ENCODE measurements around the gene IMPG2.
"Not testable (repeated sequence)": the region's sequence is repeated elsewhere in the genome, so short reads cannot be mapped to it uniquely, and the experiment has no call there.

The IMPG2 gene

DNA sequence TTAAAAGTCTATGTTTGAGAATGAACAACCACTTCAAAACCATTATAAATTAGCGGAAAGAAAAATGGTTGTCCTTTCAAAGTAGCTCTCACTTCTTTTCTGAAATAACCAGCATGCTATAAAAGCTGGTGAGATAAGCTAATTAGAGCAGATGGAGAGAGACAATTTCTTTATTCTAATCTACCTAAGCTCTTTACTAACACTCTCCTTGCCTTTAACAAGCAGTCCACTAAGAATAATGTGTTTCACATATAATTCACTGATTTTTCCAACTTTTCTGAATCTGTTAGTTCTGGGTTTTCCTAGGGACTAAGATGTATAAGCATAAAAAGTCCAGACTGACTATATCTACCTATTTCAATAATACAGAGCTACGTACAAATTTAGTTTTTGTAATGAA lies at the start of gene IMPG2:
TSS of gene IMPG2 (minus strand) at position 101 of the 400 bp plus-strand sequence. CDS start 203 bp downstream, outside the sequence.
- DNase-seq: no peak

DNA sequence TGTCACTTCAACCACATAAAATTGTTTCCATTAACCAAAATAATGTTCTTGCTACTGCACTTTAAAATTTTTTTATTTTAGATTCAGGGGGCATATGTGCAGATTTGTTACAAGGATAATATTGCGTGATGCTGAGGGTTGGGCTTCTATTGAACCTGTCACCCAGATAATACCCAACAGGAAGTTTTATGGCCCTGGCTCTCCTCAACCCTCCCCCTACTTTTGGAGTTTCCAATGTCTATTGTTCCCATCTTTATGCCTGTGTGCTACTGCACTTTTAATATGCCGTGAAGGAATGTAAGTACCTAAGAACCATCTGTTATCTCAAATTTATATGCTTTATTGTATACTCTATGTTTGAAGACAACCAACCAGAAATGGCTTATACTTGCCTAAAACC lies 42.0 kb upstream of the IMPG2 start:
- DNase-seq: no peak

DNA sequence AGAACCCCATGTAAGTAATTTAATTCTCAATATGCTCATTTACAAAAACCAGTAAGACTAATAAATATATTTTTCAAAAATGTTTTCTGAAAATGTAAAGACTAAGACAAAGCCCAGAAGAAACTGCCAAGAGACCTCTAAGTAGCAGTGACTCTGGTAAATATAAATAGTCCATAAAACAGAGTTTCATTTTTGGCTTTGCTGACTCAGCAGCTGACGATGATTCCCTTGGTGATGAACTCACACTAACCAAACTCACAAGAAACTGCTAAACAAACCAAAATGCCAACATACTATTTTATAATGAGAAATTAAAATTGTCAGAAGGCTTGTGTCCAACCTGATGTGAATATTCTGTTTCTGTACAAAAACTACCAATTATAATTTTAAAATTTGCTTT lies 31.5 kb upstream of the IMPG2 start:
- DNase-seq: no peak

DNA sequence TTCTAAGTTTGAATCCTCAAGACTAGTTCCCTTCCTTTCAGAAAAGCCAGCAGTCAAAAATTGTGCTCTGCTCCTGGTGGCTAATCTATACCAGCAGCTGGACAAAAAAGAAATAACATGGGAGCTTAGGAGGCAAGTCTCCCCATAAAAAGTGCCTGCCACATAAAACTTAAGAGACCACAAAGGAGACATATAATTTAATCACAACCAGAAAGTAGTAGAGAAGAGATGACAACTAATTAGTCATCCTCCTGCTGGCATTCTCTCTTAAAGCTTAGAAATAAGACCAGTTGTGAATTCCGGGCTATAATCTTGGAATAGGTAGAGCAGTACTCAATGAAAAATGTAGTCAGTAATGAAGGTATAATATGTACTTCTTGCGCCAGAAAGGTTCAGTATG lies 20.2 kb upstream of the IMPG2 start:
- no peak for DNase-seq

DNA sequence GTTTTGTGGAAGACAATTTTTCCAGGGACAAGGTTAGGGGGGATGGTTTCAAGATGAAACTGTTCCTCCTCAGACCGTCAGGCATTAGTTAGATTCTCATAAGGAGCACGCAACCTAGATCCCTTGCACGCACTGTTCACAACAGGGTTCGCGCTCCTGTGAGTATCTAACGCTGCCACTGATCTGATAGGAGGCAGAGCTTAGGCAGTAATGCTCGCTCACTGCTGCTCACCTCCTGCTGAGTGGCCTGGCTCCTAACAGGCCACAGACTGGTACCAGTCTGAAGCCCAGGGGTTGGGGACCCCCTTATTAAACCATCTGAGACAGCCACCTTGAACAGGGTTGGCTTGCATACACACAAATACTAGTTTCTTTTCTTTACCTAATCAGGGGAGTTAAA lies 13.5 kb upstream of the IMPG2 start:
- DNase-seq: no peak

DNA sequence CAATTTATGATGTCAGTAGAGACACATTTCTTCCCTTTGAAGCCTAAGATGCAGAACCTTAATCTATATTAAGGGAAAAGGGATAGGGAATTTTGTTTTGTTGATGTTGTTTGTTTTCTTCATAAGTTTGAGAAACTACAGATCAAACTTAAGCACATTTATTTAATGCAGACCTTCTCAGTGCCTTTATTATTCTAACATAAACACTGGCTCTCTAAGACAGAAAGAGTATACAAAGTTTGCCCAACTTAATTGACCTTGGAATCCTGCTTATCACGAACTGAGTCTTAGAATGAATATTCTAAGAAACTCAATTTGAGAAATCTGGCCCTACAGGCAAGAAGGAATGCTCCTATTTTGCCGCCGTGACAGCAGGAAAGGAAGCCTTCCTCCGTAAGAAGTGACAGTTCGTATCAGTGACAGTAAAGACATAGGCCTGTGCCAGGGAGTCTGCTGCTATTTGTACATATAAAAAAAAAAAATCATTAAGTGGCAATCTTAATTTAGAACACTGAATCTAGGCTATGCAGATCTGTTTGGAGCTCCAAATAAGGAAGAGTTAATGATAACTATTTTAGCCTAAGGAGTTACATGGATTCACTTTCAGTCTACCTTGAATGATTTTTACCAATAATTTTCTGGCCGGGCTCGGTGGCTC lies 8.8 kb upstream of the IMPG2 start:
- DNase-seq: no peak

DNA sequence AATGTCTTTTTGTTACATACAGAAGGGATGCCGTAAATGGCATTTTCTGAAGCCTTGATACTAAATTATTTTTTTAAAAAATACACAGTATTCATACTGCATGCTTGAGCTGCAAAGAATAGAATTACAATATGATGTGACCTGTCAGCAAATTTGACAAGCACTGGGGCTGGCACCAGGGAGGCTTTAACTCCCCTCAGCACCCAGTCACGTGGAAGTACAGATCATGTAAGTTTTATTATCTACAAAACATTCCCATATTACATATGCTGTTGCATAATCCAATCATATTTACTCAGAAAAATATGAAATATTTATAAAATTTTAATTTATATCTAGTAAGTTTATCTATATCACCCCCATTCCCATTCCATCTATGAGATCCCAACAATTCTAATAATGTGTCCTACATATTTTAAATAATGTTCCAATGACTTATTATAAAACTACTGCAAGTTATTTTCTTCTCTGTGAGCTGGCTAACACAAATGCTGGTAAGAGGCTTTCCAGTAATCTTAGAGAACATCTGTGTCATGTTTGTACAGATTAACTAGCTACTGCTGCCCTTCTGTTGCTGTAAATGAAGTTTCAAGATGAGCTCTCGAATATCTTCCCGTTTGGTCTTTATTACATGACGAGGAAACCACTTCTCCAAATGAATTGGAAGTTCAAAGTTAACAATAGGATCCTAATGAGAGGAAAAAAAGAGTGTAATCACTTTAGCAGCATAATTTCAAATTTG lies 5.2 kb upstream of the IMPG2 start:
- DNase-seq: no peak

DNA sequence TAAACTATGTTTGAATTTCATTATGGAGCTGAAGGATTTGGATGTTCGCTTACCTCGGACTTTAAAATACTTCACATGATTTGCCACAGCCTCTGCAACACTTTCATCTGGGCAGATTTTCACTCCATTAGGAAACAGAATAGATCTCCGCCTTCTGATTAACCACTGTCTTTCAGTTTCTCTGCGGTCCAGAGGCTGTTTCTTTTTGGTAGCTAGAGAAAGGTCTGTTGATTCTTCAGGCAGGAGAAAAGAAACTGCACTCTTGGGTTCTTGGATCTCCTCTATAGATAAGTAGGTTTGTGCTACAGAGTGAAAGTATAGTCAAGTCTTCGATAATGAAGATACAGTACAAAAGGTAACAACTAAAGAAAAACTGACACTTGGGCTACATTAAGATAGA lies 844 bp downstream of the IMPG2 start:
- DNase-seq: no peak

DNA sequence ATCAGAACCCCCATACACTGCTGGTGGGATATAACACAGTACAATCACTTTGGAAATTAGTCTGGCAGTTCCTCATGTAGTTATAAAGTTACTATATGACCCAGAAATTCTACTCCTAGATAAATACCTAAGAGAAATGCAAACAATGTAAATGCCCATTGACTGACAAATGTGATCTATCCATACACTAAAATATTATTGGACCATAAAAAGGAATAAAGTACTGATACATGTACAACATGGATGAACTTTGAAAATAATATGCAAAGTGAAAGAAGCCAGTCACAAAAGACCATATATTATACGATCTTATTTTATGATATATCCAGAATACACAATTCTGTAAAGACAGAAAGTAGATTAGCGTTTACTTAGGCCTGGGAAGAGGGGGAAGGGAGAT lies 7.8 kb downstream of the IMPG2 start:
- no peak for DNase-seq

DNA sequence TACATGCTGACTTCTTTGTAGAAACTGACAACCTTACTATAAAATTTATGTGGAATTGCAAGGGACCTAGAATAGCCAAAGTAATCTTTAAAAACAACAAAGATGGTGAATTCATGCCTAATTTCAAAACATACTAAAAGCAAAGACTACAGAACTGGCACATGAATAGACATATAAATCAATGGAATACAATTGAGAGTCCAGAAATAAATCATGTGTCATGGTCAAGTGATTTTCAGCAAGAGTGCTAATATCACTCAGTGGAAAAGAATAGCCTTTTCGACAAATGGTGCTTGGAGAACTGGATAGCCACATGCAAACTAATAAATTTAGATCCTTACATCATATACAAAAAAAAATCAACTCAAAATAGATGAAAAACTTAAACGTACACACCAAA lies 8.7 kb downstream of the IMPG2 start:
- no peak for DNase-seq

DNA sequence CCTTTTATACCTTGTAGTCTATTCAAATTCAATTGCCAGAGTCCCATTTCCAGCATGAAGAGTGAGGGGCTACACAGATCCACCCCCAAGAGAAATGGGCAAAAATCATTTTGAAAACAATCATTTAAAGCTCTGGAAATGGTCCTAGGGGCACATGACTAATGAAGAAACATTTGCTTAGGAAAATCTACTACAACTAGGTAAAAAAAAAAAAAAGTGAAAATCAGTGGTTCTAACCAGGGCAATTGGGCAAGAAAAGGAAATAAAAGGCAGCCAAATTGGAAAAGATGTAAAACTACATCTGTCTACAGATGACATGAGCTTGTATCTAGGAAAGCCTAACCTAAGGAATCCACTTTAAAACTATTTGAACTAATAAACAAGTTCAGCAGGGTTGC lies 9.4 kb downstream of the IMPG2 start:
- DNase-seq: no peak

DNA sequence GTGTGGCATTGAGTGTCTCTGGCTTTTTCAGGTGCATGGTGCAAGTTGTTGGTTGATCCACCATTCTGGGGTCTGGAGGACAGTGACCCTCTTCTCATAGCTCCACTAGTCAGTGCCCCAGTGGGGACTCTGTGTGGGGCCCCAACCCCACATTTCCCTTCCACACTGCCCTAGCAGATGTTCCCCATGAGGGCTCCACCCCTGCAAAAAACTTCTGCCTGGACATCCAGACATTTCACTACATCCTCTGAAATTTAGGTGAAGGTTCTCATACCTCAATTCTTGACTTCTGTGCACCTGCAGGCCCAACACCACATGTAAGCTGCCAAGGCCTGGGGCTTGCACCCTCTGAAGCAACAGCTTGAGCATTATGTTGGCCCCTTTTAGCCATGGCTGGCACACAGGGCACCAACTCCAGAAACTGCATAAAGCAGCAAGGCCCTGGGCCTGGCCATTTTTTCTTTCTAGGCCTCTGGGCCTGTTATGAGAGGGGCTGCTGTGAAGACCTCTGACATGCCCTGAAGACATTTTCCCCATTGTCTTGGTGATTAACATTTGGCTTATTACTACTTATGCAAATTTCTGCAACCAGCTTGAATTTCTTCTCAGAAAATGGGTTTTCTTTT lies 12.1 kb downstream of the IMPG2 start:
- DNase-seq: not testable (repeated sequence)

DNA sequence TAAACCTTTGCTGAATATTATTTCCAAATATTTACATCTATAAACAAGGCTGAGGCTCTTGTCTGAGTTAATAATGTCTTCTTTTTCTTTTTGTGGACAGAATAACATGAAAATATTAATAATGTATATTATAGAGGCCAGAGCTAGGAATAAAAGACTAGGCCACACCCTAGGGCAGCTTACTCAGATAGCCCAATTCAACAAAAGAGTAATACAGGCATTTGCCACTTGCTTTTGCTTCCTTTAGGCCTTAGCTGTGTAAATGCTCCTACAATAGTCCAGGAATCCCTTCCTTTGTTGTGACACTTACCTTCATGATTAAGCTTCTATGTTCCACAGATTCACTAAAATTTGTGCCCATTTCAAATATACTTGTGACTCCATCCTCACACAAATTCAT lies 16.5 kb downstream of the IMPG2 start:
- DNase-seq: no peak

DNA sequence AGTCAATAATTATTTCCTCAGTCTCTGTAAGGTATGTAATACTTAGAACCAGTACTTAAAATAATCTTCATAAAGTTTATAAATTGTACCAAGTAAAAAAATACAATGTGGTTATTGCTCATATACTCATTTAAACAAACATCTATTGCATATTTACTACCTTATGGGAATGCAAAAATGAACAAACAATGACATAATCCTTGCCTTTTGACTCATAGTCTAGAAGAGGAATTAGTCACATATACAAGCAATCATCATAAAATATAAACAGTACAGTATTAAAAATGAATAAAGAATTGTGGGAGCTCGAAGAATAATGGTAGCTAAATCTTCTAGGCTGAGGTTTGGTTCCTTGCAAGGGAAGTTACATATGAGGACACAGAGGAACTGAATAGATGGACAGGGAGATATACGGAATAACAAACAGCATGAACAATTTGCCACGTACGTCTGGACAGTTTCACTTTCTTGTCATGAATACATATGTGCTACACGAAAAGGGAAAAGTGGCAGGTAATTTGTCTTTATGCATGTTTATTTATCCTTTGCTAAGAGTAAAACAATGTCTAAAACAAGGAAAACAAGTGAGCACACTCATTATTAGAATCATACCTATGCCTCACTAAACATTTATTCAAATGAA lies 17.2 kb downstream of the IMPG2 start:
- DNase-seq: no peak

DNA sequence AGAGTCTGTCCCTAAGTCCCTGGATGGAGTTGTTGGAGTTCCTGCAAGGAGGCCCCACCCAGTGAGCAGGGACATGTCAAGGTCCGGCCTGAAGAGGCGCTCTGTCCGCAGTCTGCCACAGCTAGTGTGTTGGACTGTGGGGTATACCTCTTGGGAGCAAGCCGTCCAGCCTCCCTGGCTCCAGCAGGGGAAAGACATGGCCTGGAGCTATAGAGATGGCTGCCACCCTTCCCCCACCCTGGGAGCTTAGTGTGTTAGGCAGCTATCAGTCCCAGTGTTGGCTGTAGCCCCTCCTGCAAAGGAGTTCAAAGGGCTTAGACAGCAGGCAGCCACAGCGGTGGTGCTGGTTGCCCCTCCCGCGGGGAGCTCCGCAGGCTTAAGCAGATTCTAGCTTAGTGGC lies 20.3 kb downstream of the IMPG2 start:
- no peak for DNase-seq

DNA sequence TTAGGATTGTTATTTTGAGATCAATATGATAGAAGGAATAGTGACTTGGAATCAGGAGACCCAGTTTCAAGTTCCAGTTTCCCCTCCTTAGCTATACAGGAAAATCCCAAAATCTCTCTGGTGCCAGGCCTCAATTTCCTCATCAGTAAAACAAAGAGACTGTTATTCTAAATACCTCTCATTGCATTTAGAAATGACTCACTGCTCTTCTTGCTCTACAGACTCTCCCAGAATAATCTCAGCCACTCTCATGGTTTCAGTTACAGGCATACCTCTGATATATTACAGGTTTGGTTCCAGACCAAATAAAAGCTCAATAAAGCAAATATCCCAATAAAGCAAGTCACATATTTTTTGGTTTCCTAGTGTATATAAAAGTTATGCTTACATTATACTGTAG lies 28.3 kb downstream of the IMPG2 start:
- no peak for DNase-seq

DNA sequence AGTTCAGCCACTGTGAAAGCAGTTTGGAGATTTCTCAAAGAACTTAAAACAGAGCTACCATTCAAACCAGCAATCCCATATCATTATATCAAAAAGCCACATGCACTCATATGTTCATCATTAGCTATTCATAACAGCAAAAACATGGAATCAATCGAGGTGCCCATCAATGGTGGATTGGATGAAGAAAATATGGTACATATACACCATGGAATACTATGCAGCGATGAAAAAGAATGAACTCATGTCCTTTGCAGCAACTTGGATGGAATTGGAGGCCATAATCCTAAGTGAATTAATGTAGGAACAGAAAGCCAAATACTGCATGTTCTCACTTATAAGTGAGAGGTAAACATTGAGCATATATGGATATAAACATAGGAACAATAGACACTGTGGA lies 32.1 kb downstream of the IMPG2 start:
- no peak for DNase-seq

DNA sequence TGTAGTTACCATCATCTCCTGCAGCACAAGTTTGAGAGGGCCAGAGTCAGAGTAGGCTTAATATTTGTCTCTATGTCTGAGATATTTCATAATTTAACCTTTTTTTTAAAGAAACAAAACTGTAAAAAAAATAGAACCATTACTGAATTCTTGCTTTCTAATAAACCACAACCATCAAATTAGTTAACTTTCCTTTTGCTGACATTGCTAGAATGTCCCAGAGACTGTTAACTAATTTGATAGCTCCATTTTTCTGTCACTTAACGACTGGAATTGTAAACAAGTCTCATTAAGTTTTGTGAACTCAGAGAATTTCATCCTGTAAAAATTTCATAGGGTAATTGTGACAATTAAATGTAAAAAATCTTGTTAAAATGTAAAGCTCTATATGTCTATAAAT lies 35.6 kb downstream of the IMPG2 start:
- no peak for DNase-seq

DNA sequence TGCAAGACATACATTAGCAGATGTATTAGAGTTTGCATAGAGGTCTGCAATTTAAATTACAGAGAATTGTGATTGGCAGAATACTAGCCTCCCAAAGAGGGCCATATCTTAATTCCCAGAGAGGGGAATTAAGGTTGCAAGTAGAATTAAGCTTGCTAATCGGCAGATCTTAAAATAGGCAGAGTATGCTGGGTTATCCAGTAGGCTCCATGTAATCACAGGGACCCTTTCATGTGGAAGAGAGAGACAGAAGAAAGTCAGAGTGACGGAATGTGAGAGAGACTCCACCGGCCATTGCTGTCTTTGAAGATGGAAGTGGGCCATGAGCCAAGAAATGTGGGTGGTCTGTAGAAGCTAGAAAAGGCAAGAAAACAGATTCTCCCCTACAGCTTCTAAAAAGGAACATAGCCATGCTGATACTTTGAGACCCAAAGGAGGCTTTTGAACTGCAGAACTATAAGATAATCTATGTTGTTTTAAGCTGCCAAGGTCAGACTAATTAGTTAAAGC lies 38.8 kb downstream of the IMPG2 start:
- no peak for DNase-seq

DNA sequence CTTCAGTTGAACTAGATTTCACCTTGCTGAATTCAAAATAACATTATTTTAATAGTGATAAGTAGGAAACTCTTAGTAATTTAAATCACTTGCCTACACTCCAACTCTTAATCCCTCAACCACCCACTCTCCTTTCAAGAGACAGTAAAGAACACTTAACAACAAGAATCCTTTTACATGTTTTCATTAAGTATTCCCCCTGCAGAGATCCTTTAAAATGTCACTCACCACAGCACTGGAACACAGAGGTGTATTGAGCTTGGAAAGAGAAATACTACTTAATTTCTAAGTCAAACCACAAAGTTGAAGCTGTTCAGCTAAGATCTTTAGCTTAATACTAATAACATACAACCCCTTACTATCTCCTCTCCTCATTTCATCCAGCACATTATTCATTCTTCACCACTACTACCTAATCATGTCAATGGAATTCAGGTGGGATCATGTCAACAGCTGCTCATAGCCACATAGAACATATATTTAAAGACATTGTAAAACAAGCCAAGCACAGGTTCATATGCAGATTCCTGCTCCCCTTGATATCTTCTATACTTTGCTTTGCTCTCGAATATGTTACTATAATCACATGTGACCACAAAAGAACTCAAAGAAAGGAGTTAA lies 40.5 kb downstream of the IMPG2 start:
- no peak for DNase-seq

DNA sequence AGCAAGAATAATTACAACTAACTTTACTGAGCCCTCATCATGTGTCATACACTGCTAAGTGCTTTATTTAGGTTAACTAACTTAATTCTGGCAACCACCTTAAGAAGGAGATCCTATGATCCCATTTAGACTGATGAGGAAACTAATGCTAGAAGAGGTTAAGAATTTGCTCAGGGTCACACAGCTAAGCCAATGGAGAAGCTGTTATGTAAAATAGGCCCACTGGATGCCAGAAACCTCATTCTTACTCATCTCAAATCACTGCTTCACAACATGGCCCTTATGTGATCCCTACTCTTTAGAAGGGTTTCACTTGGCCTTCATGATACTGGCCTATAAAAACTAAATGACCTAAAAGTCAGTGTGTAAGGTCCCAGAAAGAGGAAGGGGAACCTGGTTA lies 41.2 kb downstream of the IMPG2 start:
- no peak for DNase-seq

DNA sequence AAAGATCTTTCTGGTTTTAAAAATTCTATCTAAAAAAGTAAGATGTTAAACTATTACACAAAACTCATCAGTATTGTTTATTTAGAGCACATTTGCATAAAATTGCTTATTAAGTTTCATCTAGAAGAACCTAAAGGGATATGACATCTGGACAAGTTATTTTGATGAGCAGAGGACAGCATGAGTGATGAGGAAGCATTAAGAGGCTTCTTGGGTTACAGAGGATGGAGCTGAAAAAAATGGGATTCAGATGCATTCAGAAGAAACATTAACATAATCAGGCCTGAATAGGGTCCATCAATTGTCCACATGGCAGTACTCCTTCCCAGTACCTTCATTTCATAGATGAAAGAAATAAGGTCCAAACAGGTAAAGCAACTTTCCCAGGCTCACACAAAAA lies 41.6 kb downstream of the IMPG2 start:
- DNase-seq: no peak

DNA sequence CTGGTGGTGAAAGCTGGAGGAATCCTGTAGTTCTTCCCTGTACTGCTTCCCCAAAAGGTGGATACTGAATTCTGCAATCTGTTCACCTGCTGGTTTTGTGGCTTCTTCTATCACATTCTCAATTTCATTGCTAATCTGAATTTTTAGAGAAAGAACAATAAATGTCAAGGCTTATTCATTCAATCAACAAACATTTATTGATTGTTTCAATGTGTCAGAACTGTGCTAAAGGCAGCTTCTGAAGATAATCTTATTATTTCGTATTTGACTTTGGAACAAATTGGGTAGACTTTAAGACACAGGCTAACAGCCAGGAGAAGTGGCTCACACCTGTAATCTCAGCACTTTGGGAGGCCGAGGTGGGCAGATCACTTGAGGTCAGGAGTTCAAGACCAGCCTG lies 46.8 kb downstream of the IMPG2 start:
- DNase-seq: no peak
